Measurements from ENCODE around the gene ZBTB11.

GRCh38 chr3:101677436-101678286 lies 729 bp upstream of the ZBTB11 start:
- TF ChIP-seq POLR2A (IDR thresholded peaks at IDR 0.05) (no peak), CTCF (IDR thresholded peaks at IDR 0.05 in 4 of 5, conservative IDR thresholded peaks at IDR 0.05 in 1 of 5) (peak in 1 of 5 experiments; percentile 6)

Data from gastrocnemius medialis (tissue), 4 donors.